GM12872 (cell line): ENCODE measurements around the gene LRRC46.

Experiments used
- TF ChIP-seq, protein P1 (sequence below): IDR thresholded peaks from 3 replicates; pipeline ENCODE4 v1.5.1; 2011; ENCODE audit warnings: low read depth, mild to moderate bottlenecking, low read length, moderate library complexity; ENCODE audit not compliant: insufficient read depth

Gene LRRC46

DNA sequence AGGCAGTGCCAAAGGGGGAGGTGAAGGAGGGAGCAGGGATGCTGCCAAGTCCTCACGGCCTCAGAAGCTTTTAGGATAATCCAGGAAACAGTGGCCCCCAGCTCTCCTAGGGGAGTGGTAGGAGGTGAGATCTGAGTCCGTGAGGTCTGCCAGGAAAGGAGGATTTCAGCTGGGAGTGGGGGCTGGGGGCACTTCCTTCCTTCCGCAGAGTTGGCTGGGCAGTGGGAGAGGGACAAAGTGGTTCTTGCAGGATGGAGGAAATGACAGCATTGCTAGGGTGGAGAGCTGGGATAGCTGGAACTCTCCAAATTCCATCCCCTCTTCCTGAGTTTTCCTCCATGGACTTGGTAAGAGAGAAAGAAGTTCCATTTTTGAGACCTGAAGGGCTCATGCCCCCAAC is 24.3 kb downstream of the LRRC46 start:
- TF ChIP-seq, protein P1, sequence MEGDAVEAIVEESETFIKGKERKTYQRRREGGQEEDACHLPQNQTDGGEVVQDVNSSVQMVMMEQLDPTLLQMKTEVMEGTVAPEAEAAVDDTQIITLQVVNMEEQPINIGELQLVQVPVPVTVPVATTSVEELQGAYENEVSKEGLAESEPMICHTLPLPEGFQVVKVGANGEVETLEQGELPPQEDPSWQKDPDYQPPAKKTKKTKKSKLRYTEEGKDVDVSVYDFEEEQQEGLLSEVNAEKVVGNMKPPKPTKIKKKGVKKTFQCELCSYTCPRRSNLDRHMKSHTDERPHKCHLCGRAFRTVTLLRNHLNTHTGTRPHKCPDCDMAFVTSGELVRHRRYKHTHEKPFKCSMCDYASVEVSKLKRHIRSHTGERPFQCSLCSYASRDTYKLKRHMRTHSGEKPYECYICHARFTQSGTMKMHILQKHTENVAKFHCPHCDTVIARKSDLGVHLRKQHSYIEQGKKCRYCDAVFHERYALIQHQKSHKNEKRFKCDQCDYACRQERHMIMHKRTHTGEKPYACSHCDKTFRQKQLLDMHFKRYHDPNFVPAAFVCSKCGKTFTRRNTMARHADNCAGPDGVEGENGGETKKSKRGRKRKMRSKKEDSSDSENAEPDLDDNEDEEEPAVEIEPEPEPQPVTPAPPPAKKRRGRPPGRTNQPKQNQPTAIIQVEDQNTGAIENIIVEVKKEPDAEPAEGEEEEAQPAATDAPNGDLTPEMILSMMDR = no peak

DNA sequence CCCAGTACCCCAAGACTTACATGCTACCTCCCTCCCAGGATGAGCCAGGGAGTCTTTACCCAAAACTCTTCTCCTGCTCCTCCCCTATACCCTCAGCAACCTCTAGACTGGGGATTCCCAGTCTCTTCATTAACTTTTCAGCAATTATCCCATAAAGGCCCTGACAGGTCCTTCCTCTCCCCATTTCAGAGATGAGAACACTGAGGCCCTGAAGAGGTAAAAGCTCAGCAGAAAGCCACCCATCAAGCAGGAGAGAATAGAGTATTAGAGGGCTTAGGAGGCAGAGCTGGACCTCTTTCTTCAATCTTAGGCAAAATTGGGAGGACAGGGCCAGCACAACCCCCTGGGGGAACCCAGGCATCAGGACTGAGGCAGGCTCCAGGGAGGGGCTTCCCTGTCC is 25.4 kb downstream of the LRRC46 start:
- TF ChIP-seq, protein P1 = no peak

DNA sequence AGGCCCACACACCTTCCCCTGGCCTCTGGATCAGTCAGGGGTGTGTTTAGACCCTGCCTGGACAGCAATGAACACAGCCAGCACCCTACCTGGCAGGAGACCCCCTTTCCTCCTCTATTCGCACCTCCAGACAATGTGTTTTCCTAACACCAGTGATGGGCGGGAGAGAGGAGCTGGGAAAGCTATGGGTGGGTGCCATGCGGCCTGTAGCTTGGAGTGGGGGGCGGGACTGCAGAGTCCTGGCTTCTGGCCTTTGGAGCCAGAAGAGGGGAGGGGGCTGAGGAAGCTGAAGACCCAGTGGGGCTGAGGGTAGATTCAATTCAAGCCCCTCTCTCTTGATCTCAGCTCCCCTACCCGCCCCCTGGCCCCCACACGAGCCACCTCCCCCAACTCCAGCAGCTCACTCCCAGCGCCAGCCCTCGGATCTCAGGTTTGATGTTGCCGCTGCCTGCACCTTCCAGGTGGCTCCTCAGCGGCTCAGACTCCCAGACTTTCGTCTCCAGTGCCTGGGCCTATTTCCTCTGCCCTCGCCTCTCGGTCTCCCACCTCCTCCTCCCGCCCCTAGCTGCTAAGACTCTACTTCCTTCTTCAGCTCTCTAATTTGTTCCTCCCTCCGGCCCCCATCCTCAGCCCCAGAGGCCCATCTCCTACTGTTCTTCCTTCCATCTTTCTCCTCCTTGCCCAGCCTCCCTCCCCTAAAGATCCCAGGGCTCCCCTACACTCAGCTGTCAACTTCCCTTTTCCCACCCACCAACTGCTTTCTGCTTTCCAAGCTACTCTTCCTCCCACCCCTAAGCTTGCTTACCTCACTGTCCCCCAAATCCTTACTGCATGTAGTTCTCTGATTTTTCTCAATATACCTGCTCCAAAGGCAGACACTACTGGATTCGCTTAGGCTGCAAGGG is 26.3 kb downstream of the LRRC46 start:
- TF ChIP-seq, protein P1 = no peak

DNA sequence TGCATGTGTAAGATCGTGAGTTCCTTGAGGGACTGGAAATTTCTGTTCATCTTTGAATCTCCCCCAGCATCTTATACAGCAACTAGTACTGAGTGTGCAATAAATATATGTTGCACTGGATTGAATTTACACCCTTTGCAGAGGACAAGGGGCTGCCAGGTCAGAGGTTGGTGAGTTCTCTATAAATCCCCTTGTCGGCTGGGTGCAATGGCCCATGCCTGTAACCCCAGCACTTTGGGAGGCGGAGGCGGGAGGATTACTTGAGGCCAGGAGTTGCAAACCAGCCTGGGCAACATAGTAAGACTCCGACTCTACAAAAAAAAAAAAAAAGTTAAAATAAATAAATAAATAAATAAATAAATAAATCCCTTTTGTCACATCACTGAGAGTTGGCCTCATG is 28.9 kb downstream of the LRRC46 start:
- TF ChIP-seq, protein P1 = no peak

DNA sequence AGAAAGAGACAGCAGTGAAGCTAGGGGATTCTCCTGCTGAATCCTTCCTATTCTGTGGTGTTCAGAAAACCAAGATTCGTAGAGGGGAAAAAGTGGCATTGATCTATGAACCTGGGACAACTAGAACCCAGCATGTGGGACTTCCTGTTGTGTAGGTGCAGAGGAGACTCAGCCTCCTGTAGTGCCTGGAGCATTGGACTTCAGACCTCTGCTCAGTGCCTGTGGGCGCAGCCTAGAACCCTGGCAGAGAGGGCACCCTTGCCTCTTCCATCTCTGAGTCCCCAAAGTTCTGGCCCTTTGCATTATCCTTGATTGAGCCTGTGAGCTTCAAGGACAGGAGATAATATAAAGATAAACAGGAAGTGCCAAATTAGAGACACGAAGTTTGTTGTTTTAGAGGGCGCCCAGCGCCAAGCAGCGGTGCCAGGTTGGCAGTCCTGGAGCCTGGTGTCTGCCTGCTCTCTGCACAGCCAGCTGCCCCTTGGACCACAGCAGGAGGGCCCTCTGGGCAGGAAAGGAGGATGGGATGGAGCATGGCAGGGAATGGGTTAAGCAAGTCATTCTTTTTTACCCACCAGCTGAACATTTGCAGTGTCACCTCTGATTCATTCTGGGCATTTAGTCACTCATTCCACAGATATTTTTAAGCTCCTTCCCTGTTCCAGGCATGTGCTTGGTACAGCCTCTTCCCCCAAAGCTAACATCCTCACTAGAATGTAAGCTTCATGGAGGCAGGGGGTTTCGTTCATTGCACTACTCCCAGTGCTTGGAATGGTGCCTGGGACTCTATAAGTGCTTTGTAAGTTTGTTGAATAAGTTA is 31.4 kb downstream of the LRRC46 start:
- TF ChIP-seq, protein P1 = no peak

DNA sequence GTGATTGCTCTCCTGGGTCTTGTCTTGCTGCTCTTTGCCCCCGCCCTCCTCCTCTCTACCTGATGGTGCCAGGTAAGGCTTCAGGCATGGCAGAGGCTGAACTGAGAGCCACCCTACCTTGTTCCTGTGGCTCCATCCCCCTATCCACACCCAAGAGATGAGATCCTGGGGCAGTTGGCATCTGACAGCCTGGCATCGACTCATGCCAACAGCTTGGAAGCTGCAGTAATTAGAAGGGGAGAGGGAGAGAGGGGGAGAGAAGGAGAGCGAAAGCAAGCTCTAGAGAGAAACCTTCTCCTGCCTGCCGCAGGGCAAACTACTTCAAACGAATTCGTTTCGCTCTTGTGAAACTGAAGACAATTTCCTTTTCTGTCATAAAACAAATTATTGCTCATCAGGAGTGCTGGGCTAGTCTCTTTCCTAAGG is 33.3 kb downstream of the LRRC46 start:
- TF ChIP-seq, protein P1 = no peak

DNA sequence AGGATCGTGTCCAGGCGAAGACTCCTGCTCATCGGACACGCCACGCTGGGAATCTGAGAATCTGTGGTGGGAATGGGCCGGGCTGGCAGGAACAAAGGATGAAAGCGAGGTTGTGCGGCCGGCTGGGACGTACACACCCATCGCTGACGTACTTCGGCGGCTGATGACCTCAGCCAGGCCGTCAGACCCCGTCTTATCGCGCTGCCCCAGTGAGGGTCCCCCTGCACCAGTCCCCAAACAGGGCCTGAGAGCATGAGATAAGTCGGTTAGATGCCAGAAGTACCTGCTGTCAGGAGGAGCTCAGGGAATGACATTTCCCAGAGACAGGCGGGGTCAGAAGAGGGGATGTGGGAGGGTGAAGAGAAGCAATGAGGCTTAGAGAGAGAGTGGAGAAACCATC is 35.5 kb downstream of the LRRC46 start:
- TF ChIP-seq, protein P1 = no peak
